Brain microvascular endothelial cell (primary cell): ENCODE measurements around the gene RNF115.

Experiments
- DNase-seq: peaks from one replicate; pipeline ENCODE4 v3.0.0-alpha.2; 2020
- H3K27ac ChIP-seq: fragments of 250-450 bp; sonication (Bioruptor Pico); 2 replicates; pipeline ENCODE4 v1.5.1; 2020; ENCODE audit warnings: mild to moderate bottlenecking, moderate library complexity
- H3K27me3 ChIP-seq: fragments of 250-450 bp; sonication (Bioruptor Pico); replicated peaks from 2 replicates; pipeline ENCODE4 v1.5.1; 2020; ENCODE audit warnings: mild to moderate bottlenecking
- H3K36me3 ChIP-seq: fragments of 250-450 bp; sonication (Bioruptor Pico); replicated peaks from 2 replicates; pipeline ENCODE4 v1.5.1; 2020; ENCODE audit warnings: mild to moderate bottlenecking
- H3K4me3 ChIP-seq: 2 replicates; pipeline ENCODE4 v1.5.1; 2011; ENCODE audit warnings: low read depth, mild to moderate bottlenecking, control low read depth, low read length, moderate library complexity
- in situ Hi-C: cut with HindIII; loops from 2 replicates; pipeline ENCODE4 v1.10.0; 2017; ENCODE audit warnings: low sequenced_read_pairs, low pct_ligation_motif_present
- TF ChIP-seq, protein P1 (sequence below): IDR thresholded peaks from 2 replicates; pipeline ENCODE4 v1.5.1; 2011; ENCODE audit warnings: low read depth, mild to moderate bottlenecking, moderate library complexity, low read length, control low read depth, inconsistent platforms; ENCODE audit errors: missing control alignments

The RNF115 gene

DNA sequence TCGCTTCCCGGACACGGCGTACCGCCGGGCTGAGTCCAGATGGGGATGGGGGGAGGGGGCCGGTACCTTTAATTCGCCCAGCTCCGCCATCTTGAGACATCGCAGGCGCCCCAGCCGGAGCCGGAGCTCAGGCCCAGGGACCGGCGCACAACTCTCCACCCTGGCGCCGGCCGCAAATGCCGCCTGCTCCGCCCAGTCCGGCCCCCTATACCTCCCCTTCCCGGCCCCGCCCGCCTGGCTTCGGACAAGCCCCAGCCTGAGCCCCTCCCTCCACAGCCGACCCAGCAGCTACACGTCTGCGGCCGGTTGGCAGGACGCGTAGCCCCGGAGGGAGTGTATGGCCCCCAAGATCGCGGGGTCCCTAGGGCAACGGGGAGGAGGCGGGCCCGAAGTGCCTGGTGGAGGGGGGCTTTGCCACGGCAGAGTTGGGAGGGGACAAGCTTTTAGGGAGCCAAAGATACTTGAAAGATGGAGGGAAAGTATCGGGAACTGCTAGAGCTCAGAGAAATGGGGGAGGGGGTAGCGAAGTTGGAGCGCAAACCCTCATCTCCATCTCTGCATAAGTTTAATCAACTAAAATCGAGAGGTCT lies 35.1 kb upstream of the RNF115 start, which contains the start of gene PIAS3:
PIAS3 (minus strand) TSS at position 181 of the 590 bp plus-strand sequence; CDS start at position 90, 91 bp downstream.
- TF ChIP-seq, protein P1, sequence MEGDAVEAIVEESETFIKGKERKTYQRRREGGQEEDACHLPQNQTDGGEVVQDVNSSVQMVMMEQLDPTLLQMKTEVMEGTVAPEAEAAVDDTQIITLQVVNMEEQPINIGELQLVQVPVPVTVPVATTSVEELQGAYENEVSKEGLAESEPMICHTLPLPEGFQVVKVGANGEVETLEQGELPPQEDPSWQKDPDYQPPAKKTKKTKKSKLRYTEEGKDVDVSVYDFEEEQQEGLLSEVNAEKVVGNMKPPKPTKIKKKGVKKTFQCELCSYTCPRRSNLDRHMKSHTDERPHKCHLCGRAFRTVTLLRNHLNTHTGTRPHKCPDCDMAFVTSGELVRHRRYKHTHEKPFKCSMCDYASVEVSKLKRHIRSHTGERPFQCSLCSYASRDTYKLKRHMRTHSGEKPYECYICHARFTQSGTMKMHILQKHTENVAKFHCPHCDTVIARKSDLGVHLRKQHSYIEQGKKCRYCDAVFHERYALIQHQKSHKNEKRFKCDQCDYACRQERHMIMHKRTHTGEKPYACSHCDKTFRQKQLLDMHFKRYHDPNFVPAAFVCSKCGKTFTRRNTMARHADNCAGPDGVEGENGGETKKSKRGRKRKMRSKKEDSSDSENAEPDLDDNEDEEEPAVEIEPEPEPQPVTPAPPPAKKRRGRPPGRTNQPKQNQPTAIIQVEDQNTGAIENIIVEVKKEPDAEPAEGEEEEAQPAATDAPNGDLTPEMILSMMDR = no peak
- H3K27me3 ChIP-seq = no peaks in the 10 kb centered on the region
- peak; percentile 94 for DNase-seq
- peak within 1 kb of the TSS; percentile 91 for H3K4me3 ChIP-seq
- H3K27ac ChIP-seq = peak within 1 kb of the TSS; percentile 55
- in situ Hi-C loops = no loop called here
- H3K36me3 ChIP-seq = peaks cover 27% of the 10 kb centered on the region

DNA sequence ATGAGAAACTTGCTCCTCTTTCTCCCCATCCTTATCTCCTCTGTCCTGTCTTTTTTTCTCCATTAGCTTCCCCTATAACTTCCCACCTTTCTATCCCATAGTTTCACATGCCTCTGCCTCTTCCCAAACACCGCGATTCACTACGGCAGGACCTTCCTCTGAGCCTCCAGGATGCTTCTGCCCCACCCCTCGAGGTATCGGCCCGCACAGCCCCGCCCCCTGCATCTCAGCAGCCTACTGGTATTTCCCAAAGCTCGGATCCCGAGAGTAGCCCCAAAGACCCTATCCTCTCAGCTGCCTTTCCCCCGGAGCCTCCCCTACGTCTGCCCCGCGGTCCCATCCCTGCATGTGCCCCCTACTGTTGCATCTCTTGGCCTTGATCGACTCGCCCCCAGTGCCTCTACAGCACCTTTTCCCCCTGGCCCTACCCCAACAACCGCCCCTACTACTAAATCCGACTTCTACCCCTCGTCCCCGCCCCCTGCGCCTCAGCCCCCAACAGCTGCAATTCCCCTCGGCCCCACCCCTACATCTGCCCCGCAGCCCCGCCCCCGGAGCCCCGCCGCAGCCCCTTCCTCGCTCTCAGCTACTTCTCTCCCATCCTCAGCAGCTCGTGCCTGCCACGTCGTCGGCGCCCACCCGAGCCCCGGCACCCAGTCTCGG lies 34.5 kb upstream of the RNF115 start:
- TF ChIP-seq, protein P1 = peak; percentile 11
- Histone ChIP-seq H3K27ac (peak overlapping the region; percentile 33), H3K27me3 (no peaks in the 10 kb centered on the region), H3K4me3 (peak overlapping the region; percentile 91), H3K36me3 (peaks cover 33% of the 10 kb centered on the region)
- in situ Hi-C loops = no loop called here
- DNase-seq = no peak

DNA sequence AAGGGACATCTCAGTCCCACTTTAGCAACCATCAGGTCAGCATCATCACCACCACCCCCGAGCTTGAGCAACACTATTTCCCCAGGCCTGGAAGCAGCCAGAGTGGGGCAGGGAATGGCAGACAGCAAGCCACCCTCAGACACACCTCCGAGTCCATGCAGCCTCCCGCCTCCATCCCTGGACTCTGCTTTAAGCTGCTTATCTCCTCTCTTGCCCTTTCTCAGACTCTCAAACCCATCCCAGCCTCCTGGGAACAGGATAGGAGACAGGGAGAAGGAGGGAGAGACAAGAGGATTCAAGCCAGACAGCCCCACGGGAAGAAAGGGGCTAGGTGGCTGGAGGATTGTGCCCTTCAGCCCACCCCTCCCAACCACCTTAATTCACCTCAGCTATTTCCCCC lies 33.3 kb upstream of the RNF115 start:
- Histone ChIP-seq H3K36me3 (peaks cover 43% of the 10 kb centered on the region), H3K4me3 (no peak overlapping the region), H3K27me3 (no peaks in the 10 kb centered on the region), H3K27ac (no peak overlapping the region)
- in situ Hi-C loops = no loop called here
- TF ChIP-seq, protein P1 = no peak
- no peak for DNase-seq

DNA sequence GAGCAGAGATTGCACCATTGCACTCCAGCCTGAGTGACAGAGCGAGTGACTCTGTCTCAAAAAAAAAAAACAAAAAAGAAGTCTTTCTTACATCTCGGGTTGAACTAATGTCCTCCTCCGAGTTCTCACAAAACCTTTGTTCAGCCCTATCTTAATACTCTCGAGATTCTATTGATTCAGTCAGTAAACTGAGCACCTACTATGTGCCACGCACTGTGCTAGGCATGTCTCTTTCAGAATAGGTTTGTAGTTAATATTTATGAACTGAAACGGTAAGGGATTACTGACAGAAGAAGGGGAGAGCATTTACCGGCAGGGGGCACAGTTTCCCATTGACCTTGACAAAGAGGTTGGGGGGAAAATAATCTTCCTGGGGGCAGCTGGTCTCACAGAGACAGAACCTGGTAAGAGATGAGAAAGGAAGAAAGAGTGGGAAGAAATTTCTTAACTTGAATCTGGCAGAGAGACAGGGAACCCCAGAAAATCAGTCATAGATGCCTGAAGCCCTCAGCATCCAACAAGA lies 31.6 kb upstream of the RNF115 start:
- no peak for DNase-seq
- TF ChIP-seq, protein P1 = peak; percentile 22
- H3K4me3 ChIP-seq = no peak overlapping the region
- in situ Hi-C loops = no loop called here
- H3K27me3 ChIP-seq = no peaks in the 10 kb centered on the region
- no peak overlapping the region for H3K27ac ChIP-seq
- H3K36me3 ChIP-seq = peaks cover 58% of the 10 kb centered on the region

DNA sequence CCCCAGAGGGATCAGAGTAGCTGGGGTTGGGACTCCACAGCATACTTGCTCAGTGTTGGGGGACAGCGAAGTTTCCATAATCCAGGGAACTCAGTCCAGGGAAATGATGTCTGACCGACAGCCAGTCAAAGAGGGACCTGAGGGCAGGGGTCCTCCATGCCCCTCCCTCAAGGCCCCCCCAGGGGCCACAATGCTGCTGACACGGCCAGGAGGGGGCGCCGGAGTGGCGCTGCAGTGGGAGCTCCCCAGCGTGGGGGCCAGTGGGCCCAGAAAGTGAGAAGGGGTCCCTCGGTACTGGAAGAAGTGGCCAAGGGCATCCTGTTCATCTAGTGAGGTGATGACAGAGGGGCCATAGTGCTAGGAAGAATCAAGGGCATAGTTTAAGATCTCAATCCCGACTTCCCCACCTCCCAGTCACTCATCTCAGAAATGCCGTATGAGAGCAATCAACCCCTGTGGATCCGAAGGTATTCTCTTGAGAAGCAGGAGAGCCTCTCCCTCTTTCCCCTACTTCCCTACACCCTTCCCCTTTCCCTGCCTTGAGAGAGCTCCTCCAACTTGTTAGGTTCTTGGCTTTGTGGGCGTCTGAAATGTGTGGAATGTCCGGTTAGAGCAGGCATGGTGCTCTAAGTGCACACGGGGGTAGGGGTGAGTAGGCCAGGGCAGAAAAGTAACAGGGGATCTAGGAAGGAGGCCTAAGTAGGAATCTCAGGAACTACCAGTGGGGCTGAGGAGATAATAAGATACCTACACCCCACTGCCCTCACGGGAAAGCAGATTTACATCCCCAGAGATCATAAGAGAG lies 25.7 kb upstream of the RNF115 start:
- peak; percentile 66 for DNase-seq
- Histone ChIP-seq H3K36me3 (peaks cover 65% of the 10 kb centered on the region), H3K4me3 (no peak overlapping the region), H3K27ac (no peak overlapping the region), H3K27me3 (no peaks in the 10 kb centered on the region)
- TF ChIP-seq, protein P1 = peak; percentile 73
- in situ Hi-C loops = no loop called here
